SK-N-SH (cell line): ENCODE data around the gene AFAP1L1. TPM values are rescaled to one million over a fixed set of nuclear protein-coding genes. Genes with fewer than 3 reads are reported as not detected.
A peak's percentile ranks its signal among the peaks of the same experiment; 100 is the strongest.

Experiments
- CTCF ChIA-PET: fragments of 300-600, 350-600 bp; formaldehyde crosslinking; extraction: SDS; loops from one replicate; lab custom pipeline; 2021; lab: Yijun Ruan, JAX
- POLR2A ChIA-PET: fragments of 350-600 bp; sonication (Branson Sonifier 250); formaldehyde crosslinking; extraction: SDS; loops from one replicate; lab custom pipeline; 2020; ENCODE audit warnings: antibody characterized with exemption, inconsistent platforms; lab: Yijun Ruan, JAX
- DNase-seq: peaks from one replicate; pipeline ENCODE4 v3.0.0; 2012
- H2AFZ ChIP-seq: fragments of 200-600 bp; sonication (generic); 2 replicates; pipeline ENCODE4 v1.8.1; 2016; ENCODE audit warnings: antibody characterized with exemption, mild to moderate bottlenecking, low read depth
- H3F3A ChIP-seq: fragments of 200-600 bp; sonication (generic); replicated peaks from 2 replicates; pipeline ENCODE3; 2016; ENCODE audit warnings: antibody characterized with exemption, mild to moderate bottlenecking; ENCODE audit not compliant: insufficient read depth
- H3K27ac ChIP-seq, 2 experiments: fragments of 200-500 bp in 1 of 2; fragments of 200-600 bp in 1 of 2; sonication (Bioruptor generic) in 1 of 2; sonication (generic), shearing (Covaris generic) in 1 of 2; 2 replicates each; pipeline versions ENCODE4 v1.5.1 to v1.6.1; 2014 to 2016; ENCODE audit warnings: low read depth in 2 of 2, inconsistent platforms in 1 of 2, low read length in 1 of 2, mild to moderate bottlenecking in 1 of 2, mixed read lengths in 1 of 2
- H3K27me3 ChIP-seq: fragments of 200-600 bp; sonication (generic), shearing (Covaris generic); 2 replicates; pipeline ENCODE4 v1.6.1; 2016; ENCODE audit warnings: mixed run types; ENCODE audit not compliant: insufficient read depth
- H3K36me3 ChIP-seq, 2 experiments: fragments of 200-500 bp in 1 of 2; fragments of 200-600 bp in 1 of 2; sonication (Bioruptor generic) in 1 of 2; sonication (generic) in 1 of 2; replicated peaks in 1 of 2; 2 replicates each; pipeline versions ENCODE3 to v1.5.1; 2014 to 2016; ENCODE audit warnings: low read length in 1 of 2, mild to moderate bottlenecking in 1 of 2; ENCODE audit not compliant: insufficient read depth in 2 of 2, control insufficient read depth in 1 of 2
- H3K4me1 ChIP-seq, 2 experiments: fragments of 200-500 bp in 1 of 2; fragments of 200-600 bp in 1 of 2; sonication (Bioruptor generic) in 1 of 2; sonication (generic), shearing (Covaris generic) in 1 of 2; 2 replicates each; pipeline versions ENCODE4 v1.5.1 to v1.6.1; 2014 to 2016; ENCODE audit warnings: low read depth in 1 of 2, low read length in 1 of 2, mixed run types in 1 of 2; ENCODE audit not compliant: insufficient read depth in 2 of 2, control insufficient read depth in 1 of 2
- H3K4me2 ChIP-seq: fragments of 200-600 bp; sonication (generic), shearing (Covaris generic); 2 replicates; pipeline ENCODE4 v1.6.1; 2017; ENCODE audit warnings: mixed run types
- H3K4me3 ChIP-seq, 2 experiments: fragments of 200-500 bp in 1 of 2; fragments of 200-600 bp in 1 of 2; sonication (Bioruptor generic) in 1 of 2; sonication (generic), shearing (Covaris generic) in 1 of 2; 2 replicates each; pipeline versions ENCODE4 v1.5.1 to v1.8.1; 2014 to 2016; ENCODE audit warnings: low read depth in 2 of 2, inconsistent platforms in 1 of 2, low read length in 1 of 2, mild to moderate bottlenecking in 1 of 2, mixed read lengths in 1 of 2, moderate library complexity in 1 of 2
- H3K79me2 ChIP-seq: fragments of 200-600 bp; sonication (generic); 2 replicates; pipeline ENCODE4 v1.8.1; 2017; ENCODE audit warnings: mild to moderate bottlenecking; ENCODE audit not compliant: insufficient read depth
- H3K9ac ChIP-seq: fragments of 200-600 bp; sonication (generic); 2 replicates; pipeline ENCODE4 v1.6.1; 2017; ENCODE audit warnings: mixed run types
- H3K9me2 ChIP-seq: fragments of 200-600 bp; sonication (generic); 2 replicates; pipeline ENCODE4 v1.6.1; 2017; ENCODE audit warnings: mixed run types
- H3K9me3 ChIP-seq: fragments of 200-600 bp; sonication (generic); 2 replicates; pipeline ENCODE4 v1.6.1; 2017; ENCODE audit warnings: mixed run types, mild to moderate bottlenecking, moderate library complexity
- H4K20me1 ChIP-seq: fragments of 200-600 bp; sonication (generic); 2 replicates; pipeline ENCODE4 v1.6.1; 2017; ENCODE audit warnings: mild to moderate bottlenecking, mixed run types; ENCODE audit not compliant: insufficient read depth
- NFIC ChIP-seq: IDR thresholded peaks from 2 replicates; pipeline ENCODE4 v1.4.0; 2012; ENCODE audit warnings: borderline replicate concordance
- RFX5 ChIP-seq: IDR thresholded peaks from 2 replicates; pipeline ENCODE4 v1.6.1; 2012; ENCODE audit warnings: mild to moderate bottlenecking, improper control_type of control experiment, low read length
- WGBS: methylation state at CpG from one replicate; pipeline ENCODE4 v1.1.6; 2017; ENCODE audit warnings: low lambda C conversion rate; 5-methylcytosine and 5-hydroxymethylcytosine counted together
- polyA plus RNA-seq, 3 experiments: library from polyadenylated mRNA; depleted of rRNA; stranded (reverse); fragments of >200 nt; gene quantifications; 2 replicates each; pipeline ENCODE4 v1.2.3, GENCODE V29; 2012
- TF ChIP-seq, protein P1 (sequence below): fragments of 150-350 bp; IDR thresholded peaks from 2 replicates; pipeline ENCODE4 v1.6.1; 2016; ENCODE audit warnings: mild to moderate bottlenecking, low read depth, low read length
- TF ChIP-seq, protein P2 (sequence below): IDR thresholded peaks from 2 replicates; pipeline ENCODE4; 2012

Gene AFAP1L1
- polyA plus RNA-seq, 1 of the 3 experiments (the other 2 are of a cell fraction) = 0.82 TPM

DNA sequence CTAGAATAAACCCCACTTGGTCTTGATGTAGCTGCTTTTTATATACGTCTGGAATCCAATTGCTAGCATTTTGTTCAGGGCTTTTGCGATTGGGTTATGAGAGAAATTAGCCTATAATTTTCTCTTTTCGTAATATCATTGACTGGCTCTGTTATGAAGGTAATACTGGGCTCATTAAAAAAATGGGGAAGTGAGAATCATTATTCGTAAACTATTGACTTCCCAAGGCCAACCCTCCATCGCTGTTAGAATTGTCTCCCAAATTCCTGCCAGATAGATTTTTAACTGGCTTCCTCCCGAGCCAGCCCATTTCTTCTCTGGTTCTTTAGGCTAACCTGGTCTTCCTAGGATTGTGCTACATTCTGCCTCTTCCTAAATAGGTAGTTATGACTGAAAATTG is 37.7 kb downstream of the AFAP1L1 start (continued):
- TF ChIP-seq, protein P1, sequence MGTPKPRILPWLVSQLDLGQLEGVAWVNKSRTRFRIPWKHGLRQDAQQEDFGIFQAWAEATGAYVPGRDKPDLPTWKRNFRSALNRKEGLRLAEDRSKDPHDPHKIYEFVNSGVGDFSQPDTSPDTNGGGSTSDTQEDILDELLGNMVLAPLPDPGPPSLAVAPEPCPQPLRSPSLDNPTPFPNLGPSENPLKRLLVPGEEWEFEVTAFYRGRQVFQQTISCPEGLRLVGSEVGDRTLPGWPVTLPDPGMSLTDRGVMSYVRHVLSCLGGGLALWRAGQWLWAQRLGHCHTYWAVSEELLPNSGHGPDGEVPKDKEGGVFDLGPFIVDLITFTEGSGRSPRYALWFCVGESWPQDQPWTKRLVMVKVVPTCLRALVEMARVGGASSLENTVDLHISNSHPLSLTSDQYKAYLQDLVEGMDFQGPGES = no peak
- TF ChIP-seq, all 33 proteins: peak for 0

DNA sequence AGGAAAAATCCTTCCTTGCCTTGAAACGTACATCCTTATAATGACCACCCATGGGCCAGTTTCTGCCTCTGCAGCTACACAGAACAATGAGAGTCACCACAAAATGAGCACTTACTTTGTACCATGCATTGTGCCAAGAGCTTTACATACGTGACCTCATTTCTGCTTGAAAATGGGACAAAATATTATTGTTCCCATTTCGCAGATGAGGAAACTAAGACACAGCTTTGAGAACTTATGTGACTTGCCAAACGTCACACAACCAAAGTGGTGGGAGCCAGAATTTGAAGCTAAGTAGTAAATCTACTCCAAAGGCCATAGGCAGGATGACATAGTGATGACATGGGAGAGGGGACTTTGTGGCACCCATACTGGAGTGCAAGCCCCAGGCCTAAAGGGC is 38.8 kb downstream of the AFAP1L1 start:
- DNase-seq = no peak
- CTCF ChIA-PET = interaction anchor here (1.9 to 4.8 kb wide), 4 partner anchors 45 to 124 kb away, joined by 4 to 23 read pairs (median 11); no protein-coding TSS in a partner anchor
- Histone ChIP-seq H3K4me3 (no peak overlapping the region), H3K36me3 (peaks cover 0 to 5% of the 10 kb centered on the region in 2 experiments), H3K9me2 (no peaks in the 10 kb centered on the region), H3K27ac (no peak overlapping the region), H2AFZ (no peak overlapping the region), H3F3A (no peaks in the 10 kb centered on the region), H3K4me1 (no peaks in the 10 kb centered on the region), H3K4me2 (no peak overlapping the region), H3K9ac (no peak overlapping the region), H3K79me2 (no peaks in the 10 kb centered on the region), H4K20me1 (no peaks in the 10 kb centered on the region), H3K27me3 (no peaks in the 10 kb centered on the region), H3K9me3 (no peaks in the 10 kb centered on the region)
- TF ChIP-seq RFX5 = no peak
- POLR2A ChIA-PET = no interaction called here
- 92% methylated on average over 4 of the region's 4 CpGs for WGBS

DNA sequence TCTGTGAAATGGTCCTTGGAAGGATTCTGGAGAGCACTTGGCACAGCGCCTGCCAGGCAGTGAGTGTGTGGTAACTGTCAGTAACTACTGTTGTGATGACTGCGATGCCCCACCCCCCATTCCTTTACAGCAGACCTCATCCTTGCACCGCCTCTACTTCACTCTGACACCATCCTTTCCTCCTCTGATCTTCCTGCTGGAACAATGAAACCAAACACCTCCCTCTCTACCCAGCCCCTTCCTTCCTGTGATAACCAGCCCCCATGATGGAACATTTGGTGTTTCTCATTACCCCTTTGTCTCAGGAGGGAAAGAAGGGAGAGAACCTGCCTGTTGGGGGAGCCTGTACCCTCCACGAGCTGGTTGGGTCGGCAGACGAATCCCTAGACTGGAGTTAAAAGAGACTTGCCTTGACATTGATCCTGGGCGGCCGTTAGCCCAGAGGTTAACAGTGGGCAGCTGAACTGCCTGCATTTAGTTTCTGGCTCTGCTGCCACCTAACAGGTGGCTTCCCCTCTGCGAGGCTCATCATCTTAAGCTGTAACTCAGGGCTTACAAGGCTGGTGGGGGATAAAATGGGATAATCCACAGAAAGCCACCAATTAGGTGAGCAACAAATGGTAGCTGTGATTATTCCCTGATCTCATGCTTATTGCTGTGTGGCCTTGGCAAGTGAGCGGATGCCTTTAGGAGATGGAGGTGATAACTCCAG is 39.4 kb downstream of the AFAP1L1 start:
- Histone ChIP-seq H3K27me3 (no peaks in the 10 kb centered on the region), H3K9ac (no peak overlapping the region), H4K20me1 (no peaks in the 10 kb centered on the region), H2AFZ (no peak overlapping the region), H3K27ac (no peak overlapping the region), H3K9me3 (no peaks in the 10 kb centered on the region), H3K79me2 (no peaks in the 10 kb centered on the region), H3K9me2 (no peaks in the 10 kb centered on the region), H3K4me3 (no peak overlapping the region), H3K4me1 (no peaks in the 10 kb centered on the region), H3K36me3 (peaks cover 0 to 5% of the 10 kb centered on the region in 2 experiments), H3F3A (no peaks in the 10 kb centered on the region), H3K4me2 (no peak overlapping the region)
- no peak for DNase-seq
- 92% methylated on average over 10 of the region's 10 CpGs for WGBS
- TF ChIP-seq, protein P2, sequence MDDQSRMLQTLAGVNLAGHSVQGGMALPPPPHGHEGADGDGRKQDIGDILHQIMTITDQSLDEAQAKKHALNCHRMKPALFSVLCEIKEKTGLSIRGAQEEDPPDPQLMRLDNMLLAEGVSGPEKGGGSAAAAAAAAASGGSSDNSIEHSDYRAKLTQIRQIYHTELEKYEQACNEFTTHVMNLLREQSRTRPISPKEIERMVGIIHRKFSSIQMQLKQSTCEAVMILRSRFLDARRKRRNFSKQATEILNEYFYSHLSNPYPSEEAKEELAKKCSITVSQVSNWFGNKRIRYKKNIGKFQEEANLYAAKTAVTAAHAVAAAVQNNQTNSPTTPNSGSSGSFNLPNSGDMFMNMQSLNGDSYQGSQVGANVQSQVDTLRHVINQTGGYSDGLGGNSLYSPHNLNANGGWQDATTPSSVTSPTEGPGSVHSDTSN = 0 out of 2 replicates have a peak, but pooled peaks have one; percentile 17
- peak; percentile 27; the same call in 1 of the 2 replicates for TF ChIP-seq NFIC
- TF ChIP-seq, protein P1 = no peak
- CTCF ChIA-PET = interaction anchor here (0.5 to 4.8 kb wide), 7 partner anchors 39 to 124 kb away, joined by 3 to 23 read pairs (median 7); partner anchors contain the start of gene AFAP1L1
- POLR2A ChIA-PET = no interaction called here
